GM18507 (cell line): Measurements from ENCODE around the gene EFHC1.
A peak's percentile ranks its signal among the peaks of the same experiment; 100 is the strongest.

ENCODE experiments used
- DNase-seq: peaks from one replicate; pipeline ENCODE4 v3.0.0; 2011; ENCODE audit warnings: low read depth; ENCODE audit not compliant: insufficient read length; ENCODE audit errors: extremely low spot score
- FAIRE-seq: peaks from 2 replicates; lab custom pipeline; 2011; peaks lifted over from hg19 to GRCh38; lab: Jason Lieb, UNC

Gene EFHC1

GRCh38 chr6:52546678-52547077, 126.5 kb downstream of the EFHC1 start:
- DNase-seq (no peak), FAIRE-seq (peak; percentile 76)

- no peak for DNase-seq
- no peak for FAIRE-seq
Observed at GRCh38 chr6:52547647-52548352, 127.7 kb downstream of the EFHC1 start.

DNA sequence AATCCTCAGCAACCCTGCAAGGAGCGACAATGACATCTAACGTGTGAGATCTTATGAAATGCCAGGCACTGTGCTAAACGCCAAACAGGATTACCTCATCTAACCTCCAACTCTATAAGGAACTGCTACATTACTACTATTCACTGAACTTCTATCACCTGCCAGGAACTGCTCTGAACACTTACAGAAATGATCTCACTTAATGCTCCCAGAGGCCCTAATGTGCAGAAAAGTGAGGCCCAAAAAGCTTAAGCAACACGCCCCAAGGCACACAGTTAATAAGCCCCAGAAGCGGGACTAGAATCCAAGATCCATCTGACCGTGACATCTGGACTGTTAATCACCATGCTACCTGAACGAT, 128.2 kb downstream of the EFHC1 start:
- FAIRE-seq = no peak
- no peak for DNase-seq

DNA sequence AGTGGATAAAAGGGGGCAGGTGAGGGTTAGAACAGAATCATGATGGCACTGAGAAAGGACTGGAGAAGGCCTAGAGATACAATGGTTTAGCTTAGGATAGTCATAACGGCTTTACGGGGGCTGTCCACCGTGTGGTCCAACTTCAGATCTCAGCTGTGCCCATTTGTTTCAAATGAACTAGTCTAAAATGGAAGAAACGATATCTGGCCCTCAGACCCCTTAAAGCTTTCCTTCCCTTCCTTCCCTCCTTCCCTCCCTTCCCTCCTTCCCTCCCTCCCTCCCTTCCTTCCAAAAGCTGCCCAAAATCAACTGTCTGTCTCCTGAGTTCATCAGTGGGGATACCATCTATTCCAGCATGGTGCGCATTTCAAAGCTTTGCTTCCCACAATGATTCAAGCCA, 128.9 kb downstream of the EFHC1 start:
- DNase-seq (no peak), FAIRE-seq (no peak)

DNA sequence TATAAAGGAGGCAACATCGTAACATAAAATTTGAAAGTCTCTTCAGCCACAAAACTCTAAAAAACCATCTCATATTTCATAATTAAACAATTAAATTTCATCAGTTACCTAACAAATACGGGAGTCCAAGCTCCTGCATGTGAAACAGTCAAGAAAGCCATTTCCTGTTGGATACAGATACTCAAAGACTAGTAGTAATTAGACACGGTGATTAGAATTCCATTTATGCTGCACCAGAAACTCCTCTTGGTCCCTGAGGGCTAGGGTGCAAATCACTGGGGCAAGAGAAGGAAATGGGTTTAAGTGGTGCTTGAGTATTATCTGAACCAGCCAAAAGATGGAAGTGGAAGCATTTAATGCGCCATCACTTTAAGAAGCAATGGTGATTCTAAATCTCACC, 129.3 kb downstream of the EFHC1 start:
- DNase-seq = no peak
- no peak for FAIRE-seq

DNA sequence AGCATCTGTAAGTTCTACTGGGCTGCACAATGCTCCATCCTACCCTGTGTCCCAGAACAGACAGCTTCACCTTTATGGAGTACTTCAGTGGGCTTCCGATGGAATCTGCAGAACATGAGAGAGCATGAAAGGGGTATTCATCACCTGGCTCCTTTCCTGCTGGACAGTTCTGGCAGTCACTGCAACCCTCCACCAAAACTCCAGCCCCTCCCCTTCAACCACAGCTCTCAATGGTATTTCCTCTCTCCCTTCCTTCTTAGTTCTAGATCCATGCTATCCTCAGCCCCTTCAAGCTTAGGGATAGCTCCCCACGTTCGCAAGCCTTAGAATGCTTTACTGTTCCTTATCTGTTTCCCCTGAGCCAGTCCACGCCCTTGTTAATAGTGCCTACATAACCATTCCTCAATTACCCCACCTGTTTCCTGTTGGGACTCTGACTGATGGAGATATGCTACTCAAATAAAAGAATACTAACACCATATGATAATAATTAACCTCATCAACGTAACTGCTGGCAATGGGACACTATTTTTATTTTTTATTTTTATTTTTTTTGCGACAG, 130.0 kb downstream of the EFHC1 start:
- DNase-seq (no peak), FAIRE-seq (no peak)

DNA sequence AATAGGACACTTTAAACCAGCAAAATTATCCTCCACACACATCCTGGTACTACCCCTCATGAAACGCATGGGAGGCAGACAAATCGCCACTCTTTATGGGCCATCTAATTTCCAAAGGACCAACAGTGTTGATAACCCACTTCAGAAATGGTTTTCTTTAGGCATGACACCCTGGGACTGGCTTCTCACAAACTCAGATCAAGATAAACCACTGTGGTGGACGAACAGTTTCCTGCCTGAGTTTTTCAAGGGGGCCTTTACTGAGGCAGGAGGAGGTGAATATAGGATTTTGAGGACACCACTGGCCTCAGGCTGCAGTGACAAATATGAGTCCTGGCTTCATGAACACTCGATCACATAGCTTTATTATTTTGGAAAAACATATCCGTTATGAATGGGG, 130.7 kb downstream of the EFHC1 start:
- no peak for DNase-seq
- no peak for FAIRE-seq

- DNase-seq = no peak
- FAIRE-seq = no peak
Observed at GRCh38 chr6:52551483-52552277, 131.5 kb downstream of the EFHC1 start.

DNA sequence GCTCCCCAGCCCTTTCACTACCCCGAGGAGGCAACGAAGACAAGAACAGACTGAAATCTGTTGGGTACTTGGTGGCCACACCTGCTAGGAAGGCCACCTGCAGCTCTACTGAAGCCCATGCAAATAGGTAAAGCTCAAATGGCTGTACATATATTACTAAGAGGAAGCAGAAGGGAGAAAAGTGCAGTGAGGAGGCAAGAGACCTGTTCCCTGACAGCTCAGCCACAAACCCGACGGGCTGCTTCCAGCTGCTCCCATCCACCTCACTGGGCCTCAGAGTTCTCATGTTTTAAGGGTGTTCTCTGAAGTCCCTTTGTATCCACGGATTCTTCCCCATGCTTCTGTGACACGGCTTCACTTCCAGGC, 132.1 kb downstream of the EFHC1 start:
- DNase-seq = no peak
- FAIRE-seq = peak; percentile 36

GRCh38 chr6:52553158-52553557, 133.0 kb downstream of the EFHC1 start:
- no peak for FAIRE-seq
- DNase-seq = no peak

- DNase-seq (no peak), FAIRE-seq (no peak)
Observed at GRCh38 chr6:52553719-52554118, 133.6 kb downstream of the EFHC1 start.

- DNase-seq (no peak), FAIRE-seq (no peak)
Observed at GRCh38 chr6:52554684-52555280, 134.6 kb downstream of the EFHC1 start.

DNA sequence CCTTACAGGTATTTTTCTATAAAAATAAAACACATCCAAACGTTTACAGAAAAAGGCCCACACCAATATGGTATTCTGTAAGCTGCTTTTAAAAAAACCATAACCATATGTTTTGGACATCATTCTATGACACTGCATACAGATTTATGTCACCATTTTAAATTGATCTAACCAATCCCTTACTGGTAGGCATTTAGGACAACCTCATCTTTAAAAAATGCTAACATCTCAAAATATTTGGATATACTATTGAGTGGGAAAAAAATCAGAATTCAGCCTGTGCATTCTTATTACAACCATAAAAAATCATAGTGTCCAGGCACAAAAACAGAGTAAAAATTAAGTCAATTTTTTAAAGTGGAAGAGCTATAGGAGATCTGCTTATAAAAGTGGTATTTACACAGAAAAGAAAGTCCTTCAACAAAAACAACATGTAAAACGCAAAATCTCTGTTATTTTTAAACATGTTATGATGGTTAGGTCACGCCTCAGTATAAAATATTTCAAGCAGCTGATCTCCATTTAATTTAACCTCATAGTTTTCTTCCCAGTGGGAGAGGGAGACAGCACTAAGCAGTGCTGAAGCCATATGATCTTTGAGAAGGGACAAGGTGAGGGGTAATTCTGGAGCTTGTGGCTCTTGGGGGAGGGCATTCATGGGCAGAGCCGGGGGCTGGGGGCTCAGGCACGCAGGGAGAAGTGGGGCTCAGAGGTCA, 135.5 kb downstream of the EFHC1 start:
- FAIRE-seq (no peak), DNase-seq (no peak)

GRCh38 chr6:52557389-52558265, 137.5 kb downstream of the EFHC1 start:
- no peak for FAIRE-seq
- no peak for DNase-seq

- FAIRE-seq (no peak), DNase-seq (no peak)
Observed at GRCh38 chr6:52558266-52559000, 138.3 kb downstream of the EFHC1 start.

DNA sequence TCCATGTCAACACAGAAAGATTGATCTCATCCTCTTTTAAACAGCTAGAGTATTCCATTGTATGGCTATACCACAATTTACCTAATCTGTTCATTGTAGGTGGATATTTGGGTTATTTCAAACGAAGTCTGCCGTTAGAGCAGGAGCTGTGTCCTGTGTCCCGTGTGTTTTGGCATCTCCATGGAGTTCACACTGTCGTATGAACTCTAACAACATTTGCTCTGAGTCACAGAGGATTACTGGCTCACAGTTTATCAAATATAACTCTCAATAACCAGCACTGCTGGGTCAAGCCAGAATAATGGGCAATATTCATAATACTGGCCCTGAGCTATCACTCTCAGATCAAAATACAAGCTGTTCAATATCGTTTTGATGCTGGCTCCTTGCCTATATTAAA, 140.3 kb downstream of the EFHC1 start:
- FAIRE-seq (no peak), DNase-seq (no peak)

GRCh38 chr6:52562911-52563310, 142.8 kb downstream of the EFHC1 start:
- FAIRE-seq (no peak), DNase-seq (no peak)

DNA sequence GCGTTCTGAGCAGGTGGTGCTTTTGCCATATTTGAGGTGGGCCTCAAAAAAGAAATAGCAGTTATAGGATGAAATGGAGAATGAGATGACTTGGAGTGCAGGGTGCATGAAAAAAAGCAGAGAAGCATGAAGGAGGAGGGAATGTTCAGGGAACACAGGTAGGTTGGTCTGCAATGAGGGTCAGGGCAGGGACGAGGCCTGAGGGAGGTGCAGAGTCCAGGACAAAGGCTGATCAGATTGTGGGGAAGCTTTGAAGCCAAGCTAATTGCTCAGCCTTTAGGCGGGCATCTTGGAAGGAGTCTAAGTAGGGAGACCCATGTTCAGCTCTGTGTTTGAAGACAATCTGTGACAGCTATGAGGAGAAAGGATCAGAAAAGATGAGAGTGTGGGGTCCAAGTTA, 144.7 kb downstream of the EFHC1 start:
- DNase-seq (no peak), FAIRE-seq (no peak)
